IMR-90 (cell line): ENCODE data around the gene LRIT1. TPM values are rescaled to one million over a fixed set of nuclear protein-coding genes. Genes with fewer than 3 reads are reported as not detected.

Source experiments
- ATAC-seq: fragments of 200-7000 bp; cut with Tn5 transposase; 2 replicates; pipeline ENCODE4 v1.9.1; 2020; ENCODE audit warnings: low read depth, mild to moderate bottlenecking, moderate library complexity
- BruUV-seq: library from RNA; stranded (reverse); fragments of 400-500 nt; replicated peaks from 2 replicates; lab custom pipeline; 2021; lab: Mats Ljungman, UMichigan
- CTCF ChIA-PET: fragments of 300-600 bp; formaldehyde crosslinking; extraction: SDS; loops from one replicate; lab custom pipeline; 2021; ENCODE audit warnings: antibody characterized with exemption; lab: Yijun Ruan, JAX
- POLR2A ChIA-PET: fragments of 300-600 bp; sonication (Branson Sonifier 250); formaldehyde crosslinking; loops from one replicate; lab custom pipeline; 2022; ENCODE audit warnings: antibody characterized with exemption; ENCODE audit not compliant: unreplicated experiment; lab: Charles Lee
- DNase-seq: peaks from one replicate; pipeline ENCODE4 v3.0.0; 2013
- H2AFZ ChIP-seq: replicated peaks from 2 replicates; pipeline ENCODE3; 2013; ENCODE audit warnings: low read length, mild to moderate bottlenecking; ENCODE audit not compliant: poor library complexity
- H2AK5ac ChIP-seq: 2 replicates; pipeline ENCODE4 v1.6.1; 2013; ENCODE audit warnings: low read depth, low read length, inconsistent platforms
- H2AK9ac ChIP-seq: replicated peaks from 2 replicates; pipeline ENCODE3; 2013; ENCODE audit warnings: mild to moderate bottlenecking, low read depth, low read length, moderate library complexity; ENCODE audit not compliant: poor library complexity
- H2BK120ac ChIP-seq: 2 replicates; pipeline ENCODE4 v1.6.1; 2013; ENCODE audit warnings: low read depth, low read length, inconsistent platforms
- H2BK15ac ChIP-seq: 3 replicates; pipeline ENCODE4 v1.6.1; 2013; ENCODE audit warnings: low read depth, low read length, inconsistent platforms
- H2BK20ac ChIP-seq: 2 replicates; pipeline ENCODE4 v1.6.1; 2013; ENCODE audit warnings: low read depth, mild to moderate bottlenecking, inconsistent platforms, low read length, moderate library complexity
- H2BK5ac ChIP-seq: 2 replicates; pipeline ENCODE4 v1.6.1; 2013; ENCODE audit warnings: mild to moderate bottlenecking, low read depth, low read length, inconsistent platforms; ENCODE audit not compliant: poor library complexity, severe bottlenecking
- H3K14ac ChIP-seq: replicated peaks from 2 replicates; pipeline ENCODE4 v1.6.1; 2013; ENCODE audit warnings: low read depth, low read length, inconsistent platforms
- H3K18ac ChIP-seq: 2 replicates; pipeline ENCODE4 v1.6.1; 2013; ENCODE audit warnings: low read depth, low read length, control low read depth
- H3K23ac ChIP-seq: 2 replicates; pipeline ENCODE4 v1.6.1; 2013; ENCODE audit warnings: low read depth, low read length, inconsistent platforms
- H3K27ac ChIP-seq: 2 replicates; pipeline ENCODE4 v1.5.1; 2013; ENCODE audit warnings: mild to moderate bottlenecking, control low read depth, low read length; ENCODE audit not compliant: insufficient read depth
- H3K27me3 ChIP-seq: 2 replicates; pipeline ENCODE4 v1.6.1; 2013; ENCODE audit warnings: low read length; ENCODE audit not compliant: control insufficient read depth, insufficient read depth
- H3K36me3 ChIP-seq: 2 replicates; pipeline ENCODE4 v1.6.1; 2013; ENCODE audit warnings: low read length, mixed read lengths; ENCODE audit not compliant: control insufficient read depth, insufficient read depth
- H3K4ac ChIP-seq: 2 replicates; pipeline ENCODE4 v1.6.1; 2013; ENCODE audit warnings: low read depth, low read length, inconsistent platforms
- H3K4me1 ChIP-seq: 2 replicates; pipeline ENCODE4 v1.6.1; 2013; ENCODE audit warnings: low read length, mixed read lengths; ENCODE audit not compliant: control insufficient read depth, insufficient read depth
- H3K4me2 ChIP-seq: 2 replicates; pipeline ENCODE4 v1.6.1; 2013; ENCODE audit warnings: low read depth, mild to moderate bottlenecking, control low read depth, low read length, moderate library complexity
- H3K4me3 ChIP-seq: 2 replicates; pipeline ENCODE4 v1.5.1; 2013; ENCODE audit warnings: low read depth, mild to moderate bottlenecking, control low read depth, low read length, moderate library complexity; ENCODE audit not compliant: insufficient read depth
- H3K56ac ChIP-seq: 2 replicates; pipeline ENCODE4 v1.6.1; 2013; ENCODE audit warnings: low read length, inconsistent platforms; ENCODE audit not compliant: insufficient read depth; ENCODE audit errors: extremely low read depth
- H3K79me1 ChIP-seq, 2 experiments: 2 replicates each; pipeline ENCODE4 v1.6.1; 2013; ENCODE audit warnings: low read length in 2 of 2, inconsistent platforms in 1 of 2, low read depth in 1 of 2
- H3K9ac ChIP-seq: 2 replicates; pipeline ENCODE4 v1.6.1; 2013; ENCODE audit warnings: low read depth, low read length, control low read depth
- H3K9me1 ChIP-seq: 2 replicates; pipeline ENCODE4 v1.6.1; 2013; ENCODE audit warnings: low read length, inconsistent platforms; ENCODE audit not compliant: insufficient read depth
- H3K9me3 ChIP-seq: 2 replicates; pipeline ENCODE4 v1.6.1; 2013; ENCODE audit warnings: low read length; ENCODE audit not compliant: control insufficient read depth, insufficient read depth
- H4K20me1 ChIP-seq: 2 replicates; pipeline ENCODE4 v1.6.1; 2013; ENCODE audit warnings: low read length, inconsistent platforms; ENCODE audit not compliant: insufficient read depth
- H4K5ac ChIP-seq: 2 replicates; pipeline ENCODE4 v1.6.1; 2013; ENCODE audit warnings: mild to moderate bottlenecking, low read depth, low read length, control low read depth
- H4K8ac ChIP-seq, 2 experiments: 2 replicates each; pipeline ENCODE4 v1.6.1; 2013; ENCODE audit warnings: low read depth in 2 of 2, low read length in 2 of 2, control low read depth in 1 of 2, inconsistent platforms in 1 of 2
- H4K91ac ChIP-seq: 2 replicates; pipeline ENCODE4 v1.6.1; 2013; ENCODE audit warnings: low read depth, low read length, inconsistent platforms; ENCODE audit not compliant: insufficient read depth
- MXI1 ChIP-seq: IDR thresholded peaks from 2 replicates; pipeline ENCODE4 v1.6.1; 2012; ENCODE audit warnings: low read depth, mild to moderate bottlenecking, low read length, moderate library complexity, borderline replicate concordance
- NFE2L2 ChIP-seq: fragments of 150-350 bp; IDR thresholded peaks from 2 replicates; pipeline ENCODE4 v1.6.1; 2016; ENCODE audit warnings: low read depth, mild to moderate bottlenecking, low read length
- WGBS, 2 experiments: methylation state at CpG; one replicate each; pipeline versions ENCODE4 v1.1.5 to v1.1.7; 2013; ENCODE audit warnings: missing lambda C conversion rate in 2 of 2; ENCODE audit not compliant: insufficient read length in 1 of 2; ENCODE audit errors: extremely low coverage in 2 of 2; 5-methylcytosine and 5-hydroxymethylcytosine counted together
- dilution Hi-C: fragments of 300-500 bp; cut with HindIII; formaldehyde crosslinking; loops from one replicate; pipeline ENCODE4 v1.14.3; 2018; ENCODE audit warnings: low sequenced_read_pairs; ENCODE audit not compliant: unreplicated experiment
- in situ Hi-C: fragments of 300-500 bp; cut with MboI; formaldehyde crosslinking; loops from 3 replicates; pipeline ENCODE4 v1.14.3; 2019; ENCODE audit warnings: low sequenced_read_pairs, inconsistent platforms, mixed read lengths
- intact Hi-C: fragments of 100-400 bp; cut with micrococcal nuclease; formaldehyde crosslinking; loops from 2 replicates; pipeline ENCODE4 v1.10.0; 2022
- polyA plus RNA-seq, 3 experiments: library from polyadenylated mRNA; depleted of rRNA; stranded (reverse); fragments of >200 nt; gene quantifications; 2 replicates each; pipeline ENCODE4 v1.2.3, GENCODE V29; 2012; ENCODE audit warnings: low replicate concordance in 1 of 3
- total RNA-seq: library from RNA; depleted of rRNA; stranded (reverse); fragments of >200 nt; gene quantifications from 2 replicates; pipeline ENCODE4 v1.2.3, GENCODE V29; 2012
- TF ChIP-seq, protein P1 (sequence below): fragments of 150-350 bp; IDR thresholded peaks from 2 replicates; pipeline ENCODE4 v1.6.1; 2016; ENCODE audit warnings: low read depth, mild to moderate bottlenecking, low read length, moderate library complexity, borderline replicate concordance

LRIT1 gene
- total and polyA plus RNA-seq, 2 of the 4 experiments (the other 2 are of a cell fraction) = not detected

DNA sequence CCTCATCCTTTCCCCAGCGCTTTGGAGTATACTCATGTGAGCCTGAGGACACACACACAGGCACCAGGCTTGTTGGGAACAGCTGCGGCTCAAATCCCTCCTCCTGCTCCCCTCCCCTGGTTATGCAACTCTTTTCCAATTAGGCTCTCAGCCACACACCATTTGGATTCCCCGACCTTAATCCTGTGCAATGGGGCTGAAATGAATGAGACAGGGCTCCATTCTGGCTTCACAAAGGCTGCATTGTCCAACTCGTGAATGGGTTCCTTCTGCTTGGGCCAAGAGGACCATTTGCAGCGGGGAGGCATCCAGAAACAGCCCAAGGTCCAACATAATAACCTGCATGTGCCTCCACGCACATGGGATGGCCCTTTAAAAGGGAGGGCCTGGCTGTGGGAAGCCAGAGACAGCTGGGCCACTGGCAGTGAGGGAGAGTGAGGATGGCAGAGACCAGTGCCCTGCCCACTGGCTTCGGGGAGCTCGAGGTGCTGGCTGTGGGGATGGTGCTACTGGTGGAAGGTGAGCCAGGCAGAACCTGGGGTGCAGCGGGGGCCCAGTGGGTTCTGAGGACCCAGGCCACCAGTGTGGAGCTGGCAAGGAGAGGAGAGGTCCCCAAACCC lies 3.4 kb upstream of the LRIT1 start, which contains the start of gene RGR:
RGR (plus strand) TSS at position 403 of the 620 bp plus-strand sequence; CDS start at position 441, 38 bp downstream.
- ATAC-seq (no peak), DNase-seq (no peak)
- Histone ChIP-seq H2BK120ac (no peak within 1 kb of the TSS), H3K4me2 (no peak within 1 kb of the TSS), H3K79me1 (no peaks in the 10 kb centered on the region), H4K20me1 (no peaks in the 10 kb centered on the region), H4K91ac (no peak within 1 kb of the TSS), H3K14ac (no peak within 1 kb of the TSS), H2AK5ac (no peak within 1 kb of the TSS), H2AFZ (no peak within 1 kb of the TSS), H3K27ac (no peak within 1 kb of the TSS), H2BK20ac (no peak within 1 kb of the TSS), H2BK5ac (no peak within 1 kb of the TSS), H3K18ac (no peak within 1 kb of the TSS), H3K9me1 (no peaks in the 10 kb centered on the region), H4K5ac (no peak within 1 kb of the TSS), H3K9ac (no peak within 1 kb of the TSS), H3K4me1 (no peaks in the 10 kb centered on the region), H3K27me3 (peaks cover 23% of the 10 kb centered on the region), H3K23ac (no peak within 1 kb of the TSS), H3K4me3 (no peak within 1 kb of the TSS), H2BK15ac (no peak within 1 kb of the TSS), H4K8ac (no peak within 1 kb of the TSS), H3K9me3 (no peaks in the 10 kb centered on the region), H3K4ac (no peak within 1 kb of the TSS), H3K56ac (no peak within 1 kb of the TSS), H2AK9ac (no peak within 1 kb of the TSS), H3K36me3 (no peaks in the 10 kb centered on the region)
- in situ Hi-C loops = no loop called here
- ChIA-PET CTCF (no interaction called here), POLR2A (no interaction called here)
- TF ChIP-seq, protein P1, sequence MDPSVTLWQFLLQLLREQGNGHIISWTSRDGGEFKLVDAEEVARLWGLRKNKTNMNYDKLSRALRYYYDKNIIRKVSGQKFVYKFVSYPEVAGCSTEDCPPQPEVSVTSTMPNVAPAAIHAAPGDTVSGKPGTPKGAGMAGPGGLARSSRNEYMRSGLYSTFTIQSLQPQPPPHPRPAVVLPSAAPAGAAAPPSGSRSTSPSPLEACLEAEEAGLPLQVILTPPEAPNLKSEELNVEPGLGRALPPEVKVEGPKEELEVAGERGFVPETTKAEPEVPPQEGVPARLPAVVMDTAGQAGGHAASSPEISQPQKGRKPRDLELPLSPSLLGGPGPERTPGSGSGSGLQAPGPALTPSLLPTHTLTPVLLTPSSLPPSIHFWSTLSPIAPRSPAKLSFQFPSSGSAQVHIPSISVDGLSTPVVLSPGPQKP = no peak
- TF ChIP-seq MXI1 = no peak
- TF ChIP-seq NFE2L2 = no peak
- intact Hi-C loops = no loop called here
- dilution Hi-C loops = no loop called here
- 31% methylated on average over 4 of the region's 9 CpGs; no CpG with 5 or more reads in 1 of the 2 experiments for WGBS, 2 experiments
- BruUV-seq = no TSS peak
